SK-N-SH (cell line): ENCODE measurements around the gene KRT25. TPM values are rescaled to one million over a fixed set of nuclear protein-coding genes. Genes with fewer than 3 reads are reported as not detected.

ENCODE experiments used
- CTCF ChIA-PET: fragments of 300-600, 350-600 bp; formaldehyde crosslinking; extraction: SDS; loops from one replicate; lab custom pipeline; 2021; lab: Yijun Ruan, JAX
- POLR2A ChIA-PET: fragments of 350-600 bp; sonication (Branson Sonifier 250); formaldehyde crosslinking; extraction: SDS; loops from one replicate; lab custom pipeline; 2020; ENCODE audit warnings: antibody characterized with exemption, inconsistent platforms; lab: Yijun Ruan, JAX
- DNase-seq: peaks from one replicate; pipeline ENCODE4 v3.0.0; 2012
- H2AFZ ChIP-seq: fragments of 200-600 bp; sonication (generic); 2 replicates; pipeline ENCODE4 v1.8.1; 2016; ENCODE audit warnings: antibody characterized with exemption, mild to moderate bottlenecking, low read depth
- H3F3A ChIP-seq: fragments of 200-600 bp; sonication (generic); replicated peaks from 2 replicates; pipeline ENCODE3; 2016; ENCODE audit warnings: antibody characterized with exemption, mild to moderate bottlenecking; ENCODE audit not compliant: insufficient read depth
- H3K27ac ChIP-seq, 2 experiments: fragments of 200-500 bp in 1 of 2; fragments of 200-600 bp in 1 of 2; sonication (Bioruptor generic) in 1 of 2; sonication (generic), shearing (Covaris generic) in 1 of 2; 2 replicates each; pipeline versions ENCODE4 v1.5.1 to v1.6.1; 2014 to 2016; ENCODE audit warnings: low read depth in 2 of 2, inconsistent platforms in 1 of 2, low read length in 1 of 2, mild to moderate bottlenecking in 1 of 2, mixed read lengths in 1 of 2
- H3K27me3 ChIP-seq: fragments of 200-600 bp; sonication (generic), shearing (Covaris generic); 2 replicates; pipeline ENCODE4 v1.6.1; 2016; ENCODE audit warnings: mixed run types; ENCODE audit not compliant: insufficient read depth
- H3K36me3 ChIP-seq, 2 experiments: fragments of 200-500 bp in 1 of 2; fragments of 200-600 bp in 1 of 2; sonication (Bioruptor generic) in 1 of 2; sonication (generic) in 1 of 2; replicated peaks in 1 of 2; 2 replicates each; pipeline versions ENCODE3 to v1.5.1; 2014 to 2016; ENCODE audit warnings: low read length in 1 of 2, mild to moderate bottlenecking in 1 of 2; ENCODE audit not compliant: insufficient read depth in 2 of 2, control insufficient read depth in 1 of 2
- H3K4me1 ChIP-seq, 2 experiments: fragments of 200-500 bp in 1 of 2; fragments of 200-600 bp in 1 of 2; sonication (Bioruptor generic) in 1 of 2; sonication (generic), shearing (Covaris generic) in 1 of 2; 2 replicates each; pipeline versions ENCODE4 v1.5.1 to v1.6.1; 2014 to 2016; ENCODE audit warnings: low read depth in 1 of 2, low read length in 1 of 2, mixed run types in 1 of 2; ENCODE audit not compliant: insufficient read depth in 2 of 2, control insufficient read depth in 1 of 2
- H3K4me2 ChIP-seq: fragments of 200-600 bp; sonication (generic), shearing (Covaris generic); 2 replicates; pipeline ENCODE4 v1.6.1; 2017; ENCODE audit warnings: mixed run types
- H3K4me3 ChIP-seq, 2 experiments: fragments of 200-500 bp in 1 of 2; fragments of 200-600 bp in 1 of 2; sonication (Bioruptor generic) in 1 of 2; sonication (generic), shearing (Covaris generic) in 1 of 2; 2 replicates each; pipeline versions ENCODE4 v1.5.1 to v1.8.1; 2014 to 2016; ENCODE audit warnings: low read depth in 2 of 2, inconsistent platforms in 1 of 2, low read length in 1 of 2, mild to moderate bottlenecking in 1 of 2, mixed read lengths in 1 of 2, moderate library complexity in 1 of 2
- H3K79me2 ChIP-seq: fragments of 200-600 bp; sonication (generic); 2 replicates; pipeline ENCODE4 v1.8.1; 2017; ENCODE audit warnings: mild to moderate bottlenecking; ENCODE audit not compliant: insufficient read depth
- H3K9ac ChIP-seq: fragments of 200-600 bp; sonication (generic); 2 replicates; pipeline ENCODE4 v1.6.1; 2017; ENCODE audit warnings: mixed run types
- H3K9me2 ChIP-seq: fragments of 200-600 bp; sonication (generic); 2 replicates; pipeline ENCODE4 v1.6.1; 2017; ENCODE audit warnings: mixed run types
- H3K9me3 ChIP-seq: fragments of 200-600 bp; sonication (generic); 2 replicates; pipeline ENCODE4 v1.6.1; 2017; ENCODE audit warnings: mixed run types, mild to moderate bottlenecking, moderate library complexity
- H4K20me1 ChIP-seq: fragments of 200-600 bp; sonication (generic); 2 replicates; pipeline ENCODE4 v1.6.1; 2017; ENCODE audit warnings: mild to moderate bottlenecking, mixed run types; ENCODE audit not compliant: insufficient read depth
- CHD2 ChIP-seq: fragments of 150-350 bp; IDR thresholded peaks from 2 replicates; pipeline ENCODE4 v1.6.1; 2018; ENCODE audit warnings: low read length; ENCODE audit not compliant: partially characterized antibody
- ELF1 ChIP-seq: IDR thresholded peaks from 2 replicates; pipeline ENCODE4 v1.4.0; 2012
- EP300 ChIP-seq, 2 experiments: IDR thresholded peaks; 2 replicates each; pipeline versions ENCODE4 v1.4.0 to v1.6.1; 2012; ENCODE audit warnings: borderline replicate concordance in 1 of 2, low read depth in 1 of 2, low read length in 1 of 2
- EZH2phosphoT487 ChIP-seq: fragments of 200-600 bp; sonication (generic); IDR thresholded peaks from 2 replicates; pipeline ENCODE4 v1.6.1; 2017; ENCODE audit warnings: low read depth, mixed run types, mild to moderate bottlenecking, antibody characterized with exemption, moderate library complexity, borderline replicate concordance
- FOSL2 ChIP-seq: IDR thresholded peaks from 2 replicates; pipeline ENCODE4 v1.4.0; 2012; ENCODE audit warnings: low read depth, mild to moderate bottlenecking, moderate library complexity, borderline replicate concordance
- FOXJ3 ChIP-seq: sonication (generic); formaldehyde crosslinking; IDR thresholded peaks from 2 replicates; pipeline ENCODE4 v1.5.1; 2020; ENCODE audit warnings: mild to moderate bottlenecking, missing genetic modification reagents
- FOXM1 ChIP-seq: IDR thresholded peaks from 2 replicates; pipeline ENCODE4 v1.4.0; 2012; ENCODE audit warnings: low read depth, mild to moderate bottlenecking
- GABPA ChIP-seq: IDR thresholded peaks from 2 replicates; pipeline ENCODE4 v1.4.0; 2012; ENCODE audit warnings: low read depth, mild to moderate bottlenecking
- IRF3 ChIP-seq: fragments of 150-350 bp; IDR thresholded peaks from 2 replicates; pipeline ENCODE4 v1.6.1; 2016; ENCODE audit warnings: mild to moderate bottlenecking, low read depth, low read length
- NFIC ChIP-seq: IDR thresholded peaks from 2 replicates; pipeline ENCODE4 v1.4.0; 2012; ENCODE audit warnings: borderline replicate concordance
- POLR2AphosphoS5 ChIP-seq: IDR thresholded peaks from 2 replicates; pipeline ENCODE4 v1.6.1; 2012; ENCODE audit warnings: low read depth, low read length
- RAD21 ChIP-seq: IDR thresholded peaks from 2 replicates; pipeline ENCODE4 v1.6.1; 2012; ENCODE audit warnings: mild to moderate bottlenecking, low read length
- RFX5 ChIP-seq: IDR thresholded peaks from 2 replicates; pipeline ENCODE4 v1.6.1; 2012; ENCODE audit warnings: mild to moderate bottlenecking, improper control_type of control experiment, low read length
- TAF1 ChIP-seq: IDR thresholded peaks from 2 replicates; pipeline ENCODE4 v1.6.1; 2012; ENCODE audit warnings: low read depth, mild to moderate bottlenecking, low read length, moderate library complexity, borderline replicate concordance
- TCF12 ChIP-seq: IDR thresholded peaks from 2 replicates; pipeline ENCODE4 v1.4.0; 2012
- USF1 ChIP-seq: IDR thresholded peaks from 2 replicates; pipeline ENCODE4 v1.4.0; 2012; ENCODE audit warnings: low read depth, borderline replicate concordance
- USF2 ChIP-seq: fragments of 150-350 bp; IDR thresholded peaks from 2 replicates; pipeline ENCODE4 v1.6.1; 2017; ENCODE audit warnings: antibody characterized with exemption, low read length, low read depth, borderline replicate concordance
- YY1 ChIP-seq: IDR thresholded peaks from 2 replicates; pipeline ENCODE4 v1.4.0; 2012; ENCODE audit warnings: low read depth, mild to moderate bottlenecking
- WGBS: methylation state at CpG from one replicate; pipeline ENCODE4 v1.1.6; 2017; ENCODE audit warnings: low lambda C conversion rate; 5-methylcytosine and 5-hydroxymethylcytosine counted together
- polyA plus RNA-seq, 3 experiments: library from polyadenylated mRNA; depleted of rRNA; stranded (reverse); fragments of >200 nt; gene quantifications; 2 replicates each; pipeline ENCODE4 v1.2.3, GENCODE V29; 2012
- TF ChIP-seq, protein P1 (sequence below): fragments of 200-600 bp; sonication (generic); IDR thresholded peaks from 2 replicates; pipeline ENCODE4 v1.6.1; 2017; ENCODE audit warnings: antibody characterized with exemption, mild to moderate bottlenecking, moderate library complexity

KRT25 gene
- polyA plus RNA-seq, 1 of the 3 experiments (the other 2 are of a cell fraction) = not detected

GRCh38 chr17:40801157-40801556, 46.0 kb upstream of the KRT25 start:
- Histone ChIP-seq H3K4me1 (peaks cover 0 to 2% of the 10 kb centered on the region in 2 experiments; a peak in 1 of 4 replicates), H3K79me2 (no peaks in the 10 kb centered on the region), H3F3A (no peaks in the 10 kb centered on the region), H3K36me3 (no peaks in the 10 kb centered on the region), H4K20me1 (no peaks in the 10 kb centered on the region), H3K27me3 (peaks cover 53% of the 10 kb centered on the region), H3K4me2 (no peak overlapping the region), H3K9me3 (no peaks in the 10 kb centered on the region), H3K9me2 (no peaks in the 10 kb centered on the region), H3K4me3 (no peak overlapping the region), H3K27ac (no peak overlapping the region), H3K9ac (no peak overlapping the region), H2AFZ (no peak overlapping the region)
- no peak for TF ChIP-seq FOXJ3 (CRISPR knock-in tag)
- no peak for TF ChIP-seq NFIC
- TF ChIP-seq EZH2phosphoT487 = no peak
- TF ChIP-seq POLR2AphosphoS5 = no peak
- POLR2A ChIA-PET = no interaction called here
- 23% methylated on average over 2 of the region's 2 CpGs for WGBS
- DNase-seq = no peak
- CTCF ChIA-PET = interaction anchor here (0.8 kb wide), 1 partner anchor 181 kb away, joined by 3 read pairs; no protein-coding TSS in a partner anchor

GRCh38 chr17:40800381-40800780, 45.2 kb upstream of the KRT25 start:
- ChIA-PET POLR2A (no interaction called here), CTCF (no interaction called here)
- Histone ChIP-seq H3K9me2 (no peaks in the 10 kb centered on the region), H3K9me3 (no peaks in the 10 kb centered on the region), H3K4me3 (no peak overlapping the region), H3F3A (no peaks in the 10 kb centered on the region), H3K27ac (no peak overlapping the region), H4K20me1 (no peaks in the 10 kb centered on the region), H3K36me3 (no peaks in the 10 kb centered on the region), H3K4me2 (no peak overlapping the region), H3K27me3 (peaks cover 53% of the 10 kb centered on the region), H3K9ac (no peak overlapping the region), H3K4me1 (peaks cover 0 to 2% of the 10 kb centered on the region in 2 experiments; a peak in 1 of 4 replicates), H2AFZ (no peak overlapping the region), H3K79me2 (no peaks in the 10 kb centered on the region)
- DNase-seq = no peak
- no peak for TF ChIP-seq CHD2
- no peak for TF ChIP-seq EP300 (IDR thresholded peaks at IDR 0.05; ENCODE audit: borderline replicate concordance in 1 of 2, low read depth in 1 of 2, low read length in 1 of 2)
- no peak for TF ChIP-seq YY1
- TF ChIP-seq IRF3 = no peak
- TF ChIP-seq NFIC = no peak
- no peak for TF ChIP-seq RFX5
- no peak for TF ChIP-seq ELF1
- WGBS = 19% methylated on average over 1 of the region's 1 CpG

GRCh38 chr17:40799859-40800258, 44.7 kb upstream of the KRT25 start, which contains the start of gene KRT28:
TSS of gene KRT28 (minus strand) at chr17:40799959. CDS start at chr17:40799893, 66 bp downstream.
- Histone ChIP-seq H3K9ac (no peak within 1 kb of the TSS), H3K9me2 (no peaks in the 10 kb centered on the region), H3K9me3 (no peaks in the 10 kb centered on the region), H2AFZ (no peak within 1 kb of the TSS), H4K20me1 (no peaks in the 10 kb centered on the region), H3K36me3 (no peaks in the 10 kb centered on the region), H3K79me2 (no peaks in the 10 kb centered on the region), H3K4me1 (peaks cover 0 to 2% of the 10 kb centered on the region in 2 experiments; a peak in 1 of 4 replicates), H3K27ac (no peak within 1 kb of the TSS), H3K4me2 (no peak within 1 kb of the TSS), H3K27me3 (peaks cover 55% of the 10 kb centered on the region), H3F3A (no peaks in the 10 kb centered on the region), H3K4me3 (no peak within 1 kb of the TSS)
- ChIA-PET POLR2A (no interaction called here), CTCF (no interaction called here)
- no peak for DNase-seq
- WGBS = 12% methylated on average over 3 of the region's 3 CpGs
- TF ChIP-seq FOSL2 = no peak
- TF ChIP-seq POLR2AphosphoS5 = no peak
- TF ChIP-seq USF2 = no peak
- no peak for TF ChIP-seq FOXM1
- TF ChIP-seq FOXJ3 (CRISPR knock-in tag) = no peak
- no peak for TF ChIP-seq TCF12
- no peak for TF ChIP-seq GABPA
- no peak for TF ChIP-seq USF1
- no peak for TF ChIP-seq RAD21
- TF ChIP-seq ELF1 = no peak
- no peak for TF ChIP-seq TAF1
- no peak for TF ChIP-seq EZH2phosphoT487
- TF ChIP-seq, protein P1, sequence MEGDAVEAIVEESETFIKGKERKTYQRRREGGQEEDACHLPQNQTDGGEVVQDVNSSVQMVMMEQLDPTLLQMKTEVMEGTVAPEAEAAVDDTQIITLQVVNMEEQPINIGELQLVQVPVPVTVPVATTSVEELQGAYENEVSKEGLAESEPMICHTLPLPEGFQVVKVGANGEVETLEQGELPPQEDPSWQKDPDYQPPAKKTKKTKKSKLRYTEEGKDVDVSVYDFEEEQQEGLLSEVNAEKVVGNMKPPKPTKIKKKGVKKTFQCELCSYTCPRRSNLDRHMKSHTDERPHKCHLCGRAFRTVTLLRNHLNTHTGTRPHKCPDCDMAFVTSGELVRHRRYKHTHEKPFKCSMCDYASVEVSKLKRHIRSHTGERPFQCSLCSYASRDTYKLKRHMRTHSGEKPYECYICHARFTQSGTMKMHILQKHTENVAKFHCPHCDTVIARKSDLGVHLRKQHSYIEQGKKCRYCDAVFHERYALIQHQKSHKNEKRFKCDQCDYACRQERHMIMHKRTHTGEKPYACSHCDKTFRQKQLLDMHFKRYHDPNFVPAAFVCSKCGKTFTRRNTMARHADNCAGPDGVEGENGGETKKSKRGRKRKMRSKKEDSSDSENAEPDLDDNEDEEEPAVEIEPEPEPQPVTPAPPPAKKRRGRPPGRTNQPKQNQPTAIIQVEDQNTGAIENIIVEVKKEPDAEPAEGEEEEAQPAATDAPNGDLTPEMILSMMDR = no peak
